Activated CD4-positive, alpha-beta T cell treated with anti-CD3 and anti-CD28 coated beads for 1 hour (primary cell): Measurements from ENCODE around the gene NTN3.
"Not testable (repeated sequence)": the region's sequence is repeated elsewhere in the genome, so short reads cannot be mapped to it uniquely, and the experiment has no call there.

Experiments
- DNase-seq: peaks from one replicate; pipeline ENCODE4 v3.0.0-alpha.2; 2020

NTN3 gene

DNA sequence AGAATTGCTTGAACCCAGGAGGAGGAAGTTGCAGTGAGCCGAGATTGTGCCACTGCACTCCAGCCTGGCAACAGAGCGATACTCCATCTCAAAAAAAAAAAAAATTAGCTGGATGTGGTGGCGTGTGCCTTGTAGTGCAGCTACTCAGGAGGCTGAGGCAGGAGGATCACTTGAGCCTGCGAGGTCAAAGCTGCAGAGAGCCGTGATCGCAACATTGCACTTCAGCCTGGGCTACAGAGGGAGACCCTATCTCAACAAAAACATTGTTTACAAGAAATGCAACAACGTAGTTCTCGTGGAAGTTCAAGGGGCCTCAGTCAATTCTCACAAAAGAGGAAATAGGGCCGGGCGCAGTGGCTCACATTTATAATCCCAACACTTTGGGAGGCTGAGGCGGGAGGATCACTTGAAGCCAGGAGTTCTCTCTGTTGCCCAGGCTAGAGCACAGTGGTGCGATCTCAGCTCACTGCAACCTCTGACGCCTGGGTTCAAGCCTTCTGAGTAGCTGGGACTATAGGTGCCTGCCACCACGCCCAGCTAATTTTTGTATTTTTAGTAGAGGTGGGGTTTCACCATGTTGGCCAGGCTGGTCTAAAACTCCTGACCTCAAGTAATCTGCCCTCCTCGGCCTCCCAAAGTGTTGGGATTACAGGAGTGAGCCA, 29.8 kb upstream of the NTN3 start:
- DNase-seq = not testable (repeated sequence)

DNA sequence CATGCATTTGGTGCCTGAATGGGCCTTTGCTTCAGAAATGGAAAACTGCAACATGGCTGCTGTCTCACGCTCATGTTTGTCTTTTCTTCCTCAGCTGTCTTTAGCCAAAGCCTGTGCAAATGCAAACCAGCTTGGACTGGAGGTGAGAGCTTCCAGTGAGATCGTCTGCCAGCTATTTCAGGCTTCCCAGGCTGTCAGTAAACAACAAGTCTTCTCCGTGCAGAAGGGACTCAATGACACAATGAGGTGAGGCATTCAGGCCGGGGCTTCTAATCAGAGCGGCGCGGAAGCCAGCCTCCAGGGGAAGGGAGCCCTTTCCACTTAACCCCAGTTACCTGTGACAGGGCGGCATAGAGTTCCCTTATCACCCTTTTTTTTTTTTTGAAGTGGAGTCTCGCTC, 27.5 kb upstream of the NTN3 start:
- no peak for DNase-seq

DNA sequence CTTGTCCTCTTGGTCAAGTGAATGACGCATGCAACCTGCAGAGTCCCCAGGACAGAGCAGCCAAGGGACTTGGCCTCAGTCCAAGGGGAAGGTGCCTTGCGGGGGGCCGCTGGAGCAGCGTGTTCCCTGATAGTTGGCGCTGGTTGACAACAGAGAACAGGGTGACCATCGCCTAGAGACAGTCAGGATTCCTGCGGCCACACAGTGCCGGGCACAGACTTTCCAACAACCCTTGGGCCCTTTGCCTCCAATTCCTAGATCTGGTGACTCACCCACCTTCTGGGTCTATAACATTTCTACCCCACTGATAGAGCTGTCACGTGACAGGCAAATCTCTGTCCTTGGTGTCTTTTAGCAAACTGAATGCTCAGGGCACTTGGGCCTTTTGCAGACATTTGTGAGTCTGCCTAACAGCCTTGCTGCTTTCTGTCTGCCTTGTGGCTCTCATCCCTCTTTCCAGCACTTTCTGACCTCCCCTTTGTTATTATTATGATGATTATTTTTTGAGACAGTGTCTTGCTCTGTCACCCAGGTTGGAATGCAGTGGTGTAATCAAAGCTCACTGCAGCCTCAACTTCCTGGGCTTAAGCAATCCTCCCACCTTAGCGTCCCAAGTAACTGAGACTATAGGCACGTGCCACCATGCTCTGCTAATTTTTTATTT, 23.0 kb upstream of the NTN3 start:
- DNase-seq = no peak

DNA sequence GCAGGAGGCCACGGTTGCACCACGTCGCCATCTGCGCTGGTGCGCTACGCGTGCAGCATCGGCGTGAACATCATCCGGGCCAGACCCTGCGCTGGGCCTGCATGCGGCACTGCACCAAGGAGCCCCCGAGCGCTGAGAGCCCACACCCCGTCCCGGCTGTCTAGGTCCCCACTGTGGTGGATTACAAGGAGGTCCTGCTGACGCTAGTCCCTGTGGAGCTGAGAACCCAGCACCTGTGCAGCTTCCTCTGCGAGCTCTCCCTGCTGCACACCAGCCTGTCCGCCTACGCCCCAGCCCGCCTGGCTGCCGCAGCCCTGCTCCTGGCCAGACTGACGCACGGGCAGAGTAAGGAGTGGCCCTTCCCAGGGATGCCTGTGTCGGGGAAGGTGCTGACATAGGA, 22.0 kb upstream of the NTN3 start:
- DNase-seq = no peak

DNA sequence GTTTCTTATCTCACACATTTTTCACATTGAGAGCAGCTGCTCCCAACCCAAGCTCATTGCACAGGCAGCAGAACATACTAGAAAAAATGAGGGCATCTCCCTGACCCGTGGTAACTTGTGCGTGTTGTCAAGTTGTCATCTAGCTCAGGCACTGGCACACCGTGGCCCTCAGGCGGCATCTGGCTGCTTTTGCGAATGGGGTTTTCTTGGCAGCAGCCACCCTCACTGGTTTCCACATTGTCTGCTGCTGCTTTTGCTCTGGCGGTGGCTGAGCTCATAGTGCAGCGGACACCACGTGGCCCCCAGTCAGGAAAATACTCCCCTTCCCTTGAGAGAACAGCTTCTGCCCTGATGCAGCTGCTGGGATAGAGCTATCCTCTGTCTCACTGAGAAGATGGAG, 20.6 kb upstream of the NTN3 start:
- no peak for DNase-seq

DNA sequence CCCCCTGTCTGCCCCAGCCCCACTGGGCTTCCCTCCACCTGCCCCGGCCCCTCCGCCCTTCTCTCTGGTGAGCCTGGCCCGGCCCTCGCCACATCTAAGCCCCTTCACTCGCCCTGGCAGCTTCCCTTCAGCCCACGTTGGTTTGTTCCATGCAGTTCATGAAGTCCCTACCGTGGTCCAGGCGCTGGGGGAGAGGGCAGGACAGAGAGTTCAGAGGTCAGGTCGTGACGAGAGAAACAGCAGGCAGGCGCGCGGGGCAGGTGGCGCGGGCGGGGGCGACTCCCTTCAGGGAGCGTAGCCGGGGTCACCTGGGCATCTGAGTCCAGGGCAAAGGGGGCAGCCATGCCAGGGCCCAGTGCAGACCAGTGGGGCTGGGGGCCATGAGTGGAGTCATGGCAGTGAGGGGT, 20.1 kb upstream of the NTN3 start:
- DNase-seq = no peak

DNA sequence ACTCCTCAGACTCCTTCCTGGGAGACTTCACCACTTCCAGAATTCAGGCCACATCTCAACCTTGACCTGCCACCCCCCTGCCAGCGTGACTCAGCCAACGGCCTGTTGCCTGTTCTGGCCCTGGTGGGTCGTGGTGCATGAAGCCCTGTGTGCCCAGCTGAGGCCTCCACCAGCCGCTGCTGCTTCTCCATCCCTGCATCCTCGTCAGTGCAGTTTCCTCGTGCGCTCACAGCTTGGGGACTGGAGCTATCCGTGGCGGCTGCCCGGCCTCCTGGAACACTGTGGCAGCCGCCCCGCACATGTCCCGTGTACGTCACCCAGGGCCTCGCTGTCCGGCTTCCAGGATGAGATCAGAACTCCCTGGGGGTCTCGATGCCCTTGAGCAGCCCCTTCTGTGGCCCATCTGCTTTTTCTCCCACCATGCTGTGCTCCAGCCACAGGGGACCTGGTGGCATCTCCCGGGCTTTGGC, 19.2 kb upstream of the NTN3 start:
- DNase-seq = no peak

DNA sequence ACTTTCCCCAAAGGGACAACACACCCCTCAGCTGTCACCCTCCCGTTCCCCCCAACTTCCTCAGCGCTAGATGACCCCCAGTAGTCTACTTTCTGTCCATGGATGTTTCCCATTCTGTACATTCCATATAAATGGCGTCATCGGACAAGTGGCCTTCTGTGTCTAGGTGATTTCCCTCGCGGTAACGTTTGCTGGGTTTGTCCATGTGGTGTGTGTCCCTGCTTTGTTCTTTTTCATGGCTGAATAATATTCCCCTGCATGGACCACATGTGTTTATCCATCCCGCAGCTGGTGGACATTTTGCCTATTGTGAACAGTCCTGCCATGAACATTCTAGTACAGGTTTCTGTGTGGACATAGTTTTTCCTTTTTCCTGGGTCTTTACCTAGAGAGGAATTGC, 18.4 kb upstream of the NTN3 start:
- DNase-seq = no peak

DNA sequence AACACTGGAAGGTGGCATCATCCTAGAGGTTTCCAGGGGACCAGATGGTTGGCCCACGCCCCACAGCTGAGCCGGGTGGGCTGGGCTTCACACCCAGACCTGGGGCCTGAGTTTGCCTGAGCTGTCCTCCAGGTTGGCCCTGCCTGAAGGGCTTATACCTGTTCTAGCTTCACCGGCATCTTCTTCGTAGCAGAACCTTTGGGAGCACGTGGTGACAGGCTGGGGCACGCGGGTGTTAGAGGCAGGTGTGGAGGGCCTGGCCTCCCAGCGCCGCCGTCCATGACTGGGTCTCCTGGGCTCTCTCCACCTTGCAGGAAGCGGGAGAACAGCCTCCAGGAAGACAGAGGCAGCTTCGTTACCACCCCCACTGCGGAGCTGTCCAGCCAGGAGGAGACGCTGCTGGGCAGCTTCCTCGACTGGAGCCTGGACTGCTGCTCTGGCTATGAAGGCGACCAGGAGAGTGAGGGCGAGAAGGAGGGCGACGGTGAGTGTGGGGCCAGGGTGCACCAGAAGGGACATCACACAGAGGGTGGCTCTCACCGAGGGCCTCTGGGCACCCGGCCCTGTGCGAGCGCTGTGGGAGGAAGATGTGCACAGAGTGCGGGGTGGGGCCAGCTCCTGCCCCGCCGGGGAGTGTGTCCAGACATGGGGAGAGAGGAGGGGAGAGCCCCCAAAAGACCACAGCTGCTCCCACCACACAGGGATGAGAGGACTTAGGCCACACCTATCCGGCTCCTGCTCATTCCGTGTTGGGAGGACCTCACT, 15.8 kb upstream of the NTN3 start:
- no peak for DNase-seq

DNA sequence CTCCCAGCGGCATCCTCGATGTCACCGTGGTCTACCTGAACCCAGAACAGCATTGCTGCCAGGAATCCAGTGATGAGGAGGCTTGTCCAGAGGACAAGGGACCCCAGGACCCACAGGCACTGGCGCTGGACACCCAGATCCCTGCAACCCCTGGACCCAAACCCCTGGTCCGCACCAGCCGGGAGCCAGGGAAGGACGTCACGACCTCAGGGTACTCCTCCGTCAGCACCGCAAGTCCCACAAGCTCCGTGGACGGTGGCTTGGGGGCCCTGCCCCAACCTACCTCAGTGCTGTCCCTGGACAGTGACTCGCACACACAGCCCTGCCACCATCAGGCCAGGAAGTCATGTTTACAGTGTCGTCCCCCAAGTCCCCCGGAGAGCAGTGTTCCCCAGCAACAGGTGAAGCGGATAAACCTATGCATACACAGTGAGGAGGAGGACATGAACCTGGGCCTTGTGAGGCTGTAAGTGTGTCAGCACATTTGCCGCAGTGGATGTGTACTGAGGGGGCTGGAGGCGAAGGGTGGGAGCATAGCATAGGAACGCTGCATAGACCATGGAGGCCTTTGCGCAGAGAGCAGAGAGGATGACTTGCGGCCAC, 14.4 kb upstream of the NTN3 start:
- no peak for DNase-seq

DNA sequence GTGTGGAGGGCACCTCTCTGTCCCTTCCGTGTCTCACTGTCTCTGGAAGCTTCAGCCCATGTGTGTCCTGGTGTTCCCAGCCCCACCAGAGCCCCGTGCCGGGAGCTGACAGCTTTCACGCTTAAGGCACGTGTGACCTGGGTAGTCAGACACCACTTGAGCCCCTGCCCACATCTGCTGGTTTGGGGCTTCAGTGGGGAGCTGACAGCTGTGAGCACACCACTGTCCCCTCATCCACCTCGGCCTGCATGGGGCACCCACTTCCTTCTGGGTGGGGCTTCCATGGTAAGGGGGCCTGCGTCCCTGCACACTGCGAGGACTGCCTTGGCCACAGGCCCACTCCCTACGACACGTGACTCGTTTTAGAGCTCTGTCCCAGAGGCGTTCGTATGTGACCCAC, 13.8 kb upstream of the NTN3 start:
- DNase-seq = no peak

DNA sequence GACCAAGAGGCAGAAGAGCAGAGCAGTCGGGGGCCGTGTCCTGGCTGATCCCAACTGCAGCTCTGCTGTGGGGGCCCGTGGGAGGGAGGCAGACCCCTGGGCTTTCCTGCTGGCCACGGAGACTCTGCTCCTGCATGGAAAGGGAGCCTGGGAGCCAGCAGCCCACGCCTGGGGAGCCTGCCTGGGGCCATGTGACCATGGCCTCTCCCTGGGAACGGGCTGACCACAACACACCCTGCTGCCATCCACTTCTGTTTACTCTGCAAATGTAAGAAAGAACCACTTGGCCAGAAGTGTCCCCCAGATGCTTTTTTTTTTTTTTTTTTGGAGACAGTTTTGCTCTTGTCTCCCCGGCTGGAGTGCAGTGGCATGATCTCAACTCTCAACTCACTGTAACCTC, 13.2 kb upstream of the NTN3 start:
- DNase-seq = no peak

DNA sequence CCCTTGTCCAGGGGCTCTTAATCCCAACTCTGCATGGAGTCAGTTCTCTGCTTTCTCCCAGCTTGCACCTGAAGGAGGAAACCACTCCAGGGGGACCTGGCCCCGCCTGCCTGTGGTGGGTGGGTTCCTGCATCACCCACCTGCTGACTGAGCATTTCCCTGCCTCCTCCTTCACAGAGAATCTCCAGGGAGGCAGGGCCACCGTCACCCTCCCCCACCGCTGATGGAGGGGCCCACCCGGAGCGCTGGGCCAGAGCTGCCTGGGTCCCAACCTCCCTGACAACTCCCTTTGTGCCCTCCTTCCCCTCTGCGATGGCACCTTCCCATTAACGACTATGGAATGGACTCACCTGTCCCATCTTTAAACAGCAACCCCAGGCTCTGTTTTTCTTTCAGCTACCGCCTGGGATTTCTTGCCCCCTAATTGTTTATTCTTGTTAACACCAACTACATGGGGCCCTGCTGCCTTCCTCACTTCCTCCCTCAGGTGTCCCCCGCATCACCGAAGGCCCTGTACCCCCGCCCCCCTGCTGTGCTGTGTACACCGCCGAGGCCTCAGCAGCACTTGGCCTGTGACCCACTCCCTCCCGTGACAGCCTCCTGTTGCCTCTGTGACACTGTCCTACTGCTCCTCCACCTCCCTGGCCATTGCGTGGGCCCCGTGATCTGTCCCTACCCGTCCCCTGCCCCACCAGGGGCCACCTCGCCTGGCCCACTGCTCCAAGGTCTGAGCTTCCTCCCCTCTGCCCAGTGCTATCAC, 12.0 kb upstream of the NTN3 start:
- no peak for DNase-seq

DNA sequence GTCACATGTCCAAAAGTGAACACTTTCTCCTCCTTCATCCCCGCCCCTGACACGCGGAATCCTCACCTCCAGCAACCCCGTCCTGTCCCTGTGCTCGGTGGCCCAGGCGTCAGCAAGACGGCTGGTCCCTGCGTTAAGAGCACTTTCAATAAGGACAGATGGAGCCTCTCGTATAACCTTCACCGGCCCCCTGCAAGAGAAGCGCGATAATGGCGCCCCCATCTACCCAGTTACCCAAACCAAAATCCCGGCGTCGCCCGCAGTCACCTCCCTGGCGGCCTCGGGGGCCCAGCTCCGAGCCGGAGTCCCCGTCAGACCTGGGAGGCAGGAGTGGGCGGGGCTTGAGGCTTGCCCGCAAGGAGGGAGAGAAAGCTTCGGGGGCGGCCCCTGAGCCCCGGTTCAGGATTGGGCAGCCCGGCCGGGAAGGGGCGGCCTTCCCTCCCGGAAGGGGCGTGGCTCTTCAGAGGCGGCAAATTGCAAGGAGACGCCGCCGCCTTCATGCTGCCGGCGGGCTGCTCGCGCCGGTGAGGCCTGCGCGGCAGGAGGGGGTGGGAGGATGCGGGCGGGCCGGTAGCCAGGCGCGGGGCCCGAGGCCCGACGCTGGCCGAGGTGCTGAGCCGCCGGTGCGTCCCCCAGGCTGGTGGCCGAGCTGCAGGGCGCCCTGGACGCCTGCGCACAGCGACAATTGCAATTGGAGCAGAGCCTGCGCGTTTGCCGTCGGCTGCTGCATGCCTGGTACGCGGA, 11.3 kb upstream of the NTN3 start, which contains the start of gene TEDC2:
TEDC2 (plus strand) TSS at position 463 of the 744 bp plus-strand sequence; CDS start at position 499, 36 bp downstream.
- DNase-seq = peak; percentile 94

DNA sequence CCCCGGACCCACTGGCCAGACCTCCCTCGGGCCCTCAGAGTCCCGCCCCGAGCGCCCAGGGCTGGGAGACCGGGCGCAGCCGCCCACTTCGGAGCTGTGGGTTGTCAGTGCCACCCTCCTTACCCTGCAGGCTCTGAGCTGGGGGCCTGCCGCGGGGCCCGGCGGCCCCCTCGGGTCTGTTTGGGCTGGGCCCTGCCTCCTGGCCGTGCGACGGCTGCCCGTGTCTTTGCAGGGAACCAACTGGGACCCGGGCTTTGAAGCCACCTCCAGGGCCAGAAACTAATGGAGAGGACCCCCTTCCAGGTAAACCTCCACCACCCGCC, 10.7 kb upstream of the NTN3 start:
- no peak for DNase-seq

DNA sequence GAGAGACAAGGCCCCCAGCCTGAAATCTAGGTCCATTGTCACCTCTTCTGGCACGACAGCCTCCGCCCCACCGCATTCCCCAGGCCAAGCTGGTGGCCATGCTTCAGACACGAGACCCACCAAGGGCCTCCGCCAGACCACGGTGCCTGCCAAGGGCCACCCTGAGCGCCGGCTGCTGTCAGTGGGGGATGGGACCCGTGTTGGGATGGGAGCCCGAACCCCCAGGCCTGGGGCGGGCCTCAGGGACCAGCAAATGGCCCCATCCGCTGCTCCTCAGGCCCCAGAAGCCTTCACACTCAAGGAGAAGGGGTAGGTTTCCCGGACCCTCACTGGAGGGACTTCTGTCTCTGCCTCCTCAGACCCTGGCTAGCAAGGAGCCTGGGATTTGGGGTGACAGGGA, 10.2 kb upstream of the NTN3 start:
- DNase-seq = no peak

DNA sequence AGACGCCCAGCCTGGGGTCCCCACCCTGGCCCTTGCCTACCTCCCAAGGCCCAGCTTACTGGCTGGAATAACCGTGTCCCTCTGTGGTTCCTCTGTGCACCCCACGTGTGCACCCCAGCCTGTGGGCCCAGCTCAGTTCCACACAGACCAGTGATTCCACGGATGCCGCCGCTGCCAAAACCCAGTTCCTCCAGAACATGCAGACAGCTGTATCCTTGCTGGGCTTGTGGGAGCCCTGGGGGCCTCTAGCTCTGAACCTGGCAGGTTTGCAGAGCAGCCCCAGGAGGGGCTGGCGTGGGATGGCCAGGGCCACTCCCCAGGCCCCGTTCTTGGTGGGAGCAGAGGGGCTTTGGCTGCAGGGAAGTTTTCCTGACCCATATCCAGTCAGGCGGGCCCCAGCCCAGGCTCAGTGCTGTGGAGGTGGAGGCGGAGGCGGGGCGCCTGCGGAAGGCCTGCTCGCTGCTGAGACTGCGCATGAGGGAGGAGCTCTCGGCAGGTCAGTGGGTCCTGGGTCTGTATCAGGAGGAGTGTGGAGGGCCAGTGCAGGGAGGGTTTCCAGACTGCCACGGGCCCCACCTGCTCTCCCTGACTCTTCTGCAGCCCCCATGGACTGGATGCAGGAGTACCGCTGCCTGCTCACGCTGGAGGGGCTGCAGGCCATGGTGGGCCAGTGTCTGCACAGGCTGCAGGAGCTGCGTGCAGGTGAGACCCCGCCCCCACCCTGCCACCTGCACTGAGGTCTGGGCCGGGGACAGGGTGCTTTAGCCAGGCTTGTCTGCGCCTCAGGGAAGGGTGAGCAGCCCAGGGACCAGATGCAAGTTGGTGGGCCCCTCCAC, 8.8 kb upstream of the NTN3 start:
- DNase-seq = no peak

DNA sequence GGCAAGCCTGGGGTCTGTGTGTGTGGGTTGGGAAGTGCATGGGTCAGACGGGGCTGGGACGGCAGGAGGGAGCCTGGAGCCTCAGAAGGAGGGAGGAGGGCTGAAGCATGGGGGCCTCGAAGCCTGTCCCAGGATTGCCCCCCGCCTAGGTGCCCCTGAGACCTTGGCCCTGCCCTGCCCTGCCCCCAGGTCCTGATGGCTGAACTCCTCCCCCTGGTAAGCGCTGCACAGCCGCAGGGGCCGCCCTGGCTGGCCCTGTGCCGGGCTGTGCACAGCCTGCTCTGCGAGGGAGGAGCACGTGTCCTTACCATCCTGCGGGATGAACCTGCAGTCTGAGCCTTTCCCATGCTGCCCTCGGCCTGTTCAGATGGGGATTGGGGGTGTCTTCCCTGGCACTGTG, 6.8 kb upstream of the NTN3 start:
- no peak for DNase-seq

DNA sequence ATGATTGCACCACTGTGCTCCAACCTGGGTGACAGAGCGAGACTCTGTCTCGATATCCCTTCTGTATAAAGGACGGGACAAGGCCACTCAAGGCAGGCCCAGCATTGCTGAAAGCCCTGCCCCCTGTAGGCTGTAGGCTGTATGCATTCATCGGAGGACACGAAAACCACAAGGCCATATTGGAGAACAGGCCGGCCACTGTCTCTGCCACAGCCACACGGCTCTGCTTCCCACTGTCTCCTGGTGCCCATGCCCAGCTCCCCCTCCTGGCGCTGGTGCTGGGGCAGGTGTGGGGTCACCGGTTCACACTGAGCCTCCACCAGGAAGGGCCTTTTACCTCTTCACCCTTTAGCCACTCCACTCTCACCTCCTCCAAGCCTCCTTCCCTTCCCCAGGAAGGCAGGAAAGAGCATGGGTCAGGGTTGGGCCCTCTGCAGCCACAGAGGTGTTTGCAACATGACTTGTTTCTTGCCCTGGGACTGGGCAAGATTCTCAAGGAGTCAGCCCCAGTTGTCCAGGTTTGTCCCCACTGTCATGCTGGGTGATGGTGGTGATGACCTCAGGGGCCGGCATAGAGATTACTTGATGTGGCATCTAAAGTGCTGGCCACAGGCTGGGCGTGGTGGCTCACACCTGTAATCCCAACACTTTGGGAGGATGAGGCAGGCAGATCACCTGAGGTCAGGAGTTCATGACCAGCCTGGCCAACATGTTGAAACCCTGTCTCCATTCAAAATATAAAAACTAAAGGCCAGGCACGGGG, 5.3 kb upstream of the NTN3 start:
- DNase-seq = no peak
